IMR-90 (cell line): ENCODE data around the gene ROBO1.

Experiments
- RCOR1 ChIP-seq: IDR thresholded peaks from 2 replicates; pipeline ENCODE4 v1.6.1; 2012; ENCODE audit warnings: mild to moderate bottlenecking, low read length, improper control_type of control experiment; ENCODE audit not compliant: insufficient replicate concordance
- TF ChIP-seq, protein P1 (sequence below): conservative IDR thresholded peaks from 2 replicates; pipeline ENCODE4 v1.5.1; 2012; ENCODE audit warnings: mild to moderate bottlenecking, low read depth, low read length, improper control_type of control experiment
- TF ChIP-seq, protein P2 (sequence below): fragments of 150-350 bp; IDR thresholded peaks from 2 replicates; pipeline ENCODE4 v1.6.1; 2017; ENCODE audit warnings: mild to moderate bottlenecking, antibody characterized with exemption, low read length, low read depth

DNA sequence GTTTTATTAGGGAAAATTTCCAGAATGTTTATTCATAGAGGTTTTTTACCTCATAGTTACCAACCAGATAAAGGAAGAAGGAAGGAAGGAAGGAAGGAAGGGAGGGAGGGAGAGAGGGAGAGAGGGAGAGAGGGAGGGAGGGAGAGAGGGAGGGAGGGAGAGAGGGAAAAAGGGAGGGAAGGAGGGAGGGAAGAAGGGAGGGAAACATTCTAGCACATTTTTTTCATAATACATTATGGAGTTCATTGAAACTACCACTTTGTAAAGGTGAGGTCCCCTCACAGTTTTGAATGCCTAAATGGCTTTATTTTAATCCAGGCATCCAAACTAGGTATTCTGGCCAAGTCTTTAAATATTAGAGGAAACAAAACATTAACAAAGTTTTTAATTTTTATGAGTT lies 1049.1 kb downstream of the ROBO1 start:
- TF ChIP-seq, protein P1, sequence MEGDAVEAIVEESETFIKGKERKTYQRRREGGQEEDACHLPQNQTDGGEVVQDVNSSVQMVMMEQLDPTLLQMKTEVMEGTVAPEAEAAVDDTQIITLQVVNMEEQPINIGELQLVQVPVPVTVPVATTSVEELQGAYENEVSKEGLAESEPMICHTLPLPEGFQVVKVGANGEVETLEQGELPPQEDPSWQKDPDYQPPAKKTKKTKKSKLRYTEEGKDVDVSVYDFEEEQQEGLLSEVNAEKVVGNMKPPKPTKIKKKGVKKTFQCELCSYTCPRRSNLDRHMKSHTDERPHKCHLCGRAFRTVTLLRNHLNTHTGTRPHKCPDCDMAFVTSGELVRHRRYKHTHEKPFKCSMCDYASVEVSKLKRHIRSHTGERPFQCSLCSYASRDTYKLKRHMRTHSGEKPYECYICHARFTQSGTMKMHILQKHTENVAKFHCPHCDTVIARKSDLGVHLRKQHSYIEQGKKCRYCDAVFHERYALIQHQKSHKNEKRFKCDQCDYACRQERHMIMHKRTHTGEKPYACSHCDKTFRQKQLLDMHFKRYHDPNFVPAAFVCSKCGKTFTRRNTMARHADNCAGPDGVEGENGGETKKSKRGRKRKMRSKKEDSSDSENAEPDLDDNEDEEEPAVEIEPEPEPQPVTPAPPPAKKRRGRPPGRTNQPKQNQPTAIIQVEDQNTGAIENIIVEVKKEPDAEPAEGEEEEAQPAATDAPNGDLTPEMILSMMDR = no peak
- TF ChIP-seq, protein P2, sequence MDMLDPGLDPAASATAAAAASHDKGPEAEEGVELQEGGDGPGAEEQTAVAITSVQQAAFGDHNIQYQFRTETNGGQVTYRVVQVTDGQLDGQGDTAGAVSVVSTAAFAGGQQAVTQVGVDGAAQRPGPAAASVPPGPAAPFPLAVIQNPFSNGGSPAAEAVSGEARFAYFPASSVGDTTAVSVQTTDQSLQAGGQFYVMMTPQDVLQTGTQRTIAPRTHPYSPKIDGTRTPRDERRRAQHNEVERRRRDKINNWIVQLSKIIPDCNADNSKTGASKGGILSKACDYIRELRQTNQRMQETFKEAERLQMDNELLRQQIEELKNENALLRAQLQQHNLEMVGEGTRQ = no peak
- no peak for TF ChIP-seq RCOR1
